Thyroid gland (tissue), 4 donors: ENCODE measurements around the gene MAPK8IP3. TPM values are rescaled to one million over a fixed set of nuclear protein-coding genes. Genes with fewer than 3 reads are reported as not detected.

Experiments used
- DNase-seq, 2 donors: peaks; one replicate each; pipeline ENCODE4 v3.0.0-alpha.2; 2019
- H3K27ac ChIP-seq, 3 donors: fragments of 200-600 bp; sonication (generic); 1 replicate in 2 of 3; 2 replicates in 1 of 3; pipeline ENCODE4 v1.5.1; 2016 to 2019; ENCODE audit warnings: mild to moderate bottlenecking in 1 of 3, moderate library complexity in 1 of 3
- H3K27me3 ChIP-seq: fragments of 200-600 bp; sonication (generic); one replicate; pipeline ENCODE4 v1.5.1; 2019
- H3K36me3 ChIP-seq, 2 donors: fragments of 200-600 bp; sonication (generic); one replicate each; pipeline ENCODE4 v1.5.1; 2016 to 2019
- H3K4me1 ChIP-seq, 2 donors: fragments of 200-600 bp; sonication (generic); one replicate each; pipeline ENCODE4 v1.5.1; 2017 to 2019
- H3K4me3 ChIP-seq, 3 donors: fragments of 200-600 bp; sonication (generic); replicated peaks in 1 of 3; 1 replicate in 2 of 3; 2 replicates in 1 of 3; pipeline ENCODE4 v1.5.1; 2016; ENCODE audit warnings: mild to moderate bottlenecking in 1 of 3
- H3K9me3 ChIP-seq: fragments of 200-600 bp; sonication (generic); one replicate; pipeline ENCODE4 v1.5.1; 2017
- CTCF ChIP-seq, 6 experiments: fragments of 200-600 bp in 3 of 6; fragments of 450-650 bp in 3 of 6; sonication (generic) in 3 of 6; IDR thresholded peaks; one replicate each; pipeline ENCODE4 v1.5.1; 2016 to 2019; ENCODE audit warnings: antibody characterized with exemption in 6 of 6, mild to moderate bottlenecking in 2 of 6, inconsistent platforms in 1 of 6, moderate library complexity in 1 of 6
- POLR2A ChIP-seq, 2 donors: fragments of 450-650 bp; IDR thresholded peaks; one replicate each; pipeline ENCODE4 v1.6.1; 2017; ENCODE audit warnings: antibody characterized with exemption in 2 of 2, mild to moderate bottlenecking in 2 of 2, moderate library complexity in 1 of 2
- whole genome bisulfite sequencing, 2 donors: methylation state at CpG; one replicate each; pipeline ENCODE4 v1.1.5; 2017; 5-methylcytosine and 5-hydroxymethylcytosine counted together
- intact Hi-C: fragments of 100-400 bp; cut with DNase I; formaldehyde crosslinking; loops from one replicate; pipeline ENCODE4 v1.15.1; 2023
- total RNA-seq, 4 donors: library from RNA; depleted of rRNA; stranded (reverse); fragments of >200 nt; gene quantifications; one replicate each; pipeline ENCODE4 v1.2.3, GENCODE V29; 2016

MAPK8IP3 gene
- total RNA-seq, 4 donors from 2014 or later, result 45.7 to 137 (median 60.4) TPM

GRCh38 chr16:1687427-1688316, 18.3 kb upstream of the MAPK8IP3 start:
- Histone ChIP-seq H3K27ac (no peak overlapping the region), H3K27me3 (no peaks in the 10 kb centered on the region), H3K4me3 (no peak overlapping the region), H3K9me3 (no peaks in the 10 kb centered on the region), H3K36me3 (peaks cover 10 to 19% of the 10 kb centered on the region in 2 donors), H3K4me1 (no peaks in the 10 kb centered on the region)
- peak; percentile 23 to 48 for DNase-seq
- intact Hi-C loops, result no loop called here
- WGBS, 2 donors, result 86 to 87% methylated on average over 16 to 17 of the region's 17 CpGs
- TF ChIP-seq POLR2A (IDR thresholded peaks at IDR 0.05) (no peak), CTCF (IDR thresholded peaks at IDR 0.05) (no peak)

GRCh38 chr16:1688807-1689560, 17.0 kb upstream of the MAPK8IP3 start:
- Histone ChIP-seq H3K36me3 (peaks cover 17 to 29% of the 10 kb centered on the region in 2 donors), H3K27me3 (no peaks in the 10 kb centered on the region), H3K4me1 (no peaks in the 10 kb centered on the region), H3K9me3 (no peaks in the 10 kb centered on the region), H3K27ac (no peak overlapping the region), H3K4me3 (no peak overlapping the region)
- WGBS, 2 donors, result 87 to 89% methylated on average over 10 of the region's 10 CpGs
- TF ChIP-seq CTCF (IDR thresholded peaks at IDR 0.05) (no peak), POLR2A (IDR thresholded peaks at IDR 0.05) (no peak)
- DNase-seq, result no peak
- intact Hi-C loops, result no loop called here

GRCh38 chr16:1689853-1690252, 16.1 kb upstream of the MAPK8IP3 start:
- Histone ChIP-seq H3K9me3 (no peaks in the 10 kb centered on the region), H3K4me1 (no peaks in the 10 kb centered on the region), H3K4me3 (no peak overlapping the region), H3K36me3 (peaks cover 17 to 35% of the 10 kb centered on the region in 2 donors), H3K27ac (no peak overlapping the region), H3K27me3 (no peaks in the 10 kb centered on the region)
- intact Hi-C loops, result no loop called here
- TF ChIP-seq CTCF (IDR thresholded peaks at IDR 0.05) (no peak), POLR2A (IDR thresholded peaks at IDR 0.05) (no peak)
- 92 to 93% methylated on average over 13 of the region's 13 CpGs for WGBS, 2 donors
- DNase-seq, result no peak

GRCh38 chr16:1690810-1691209, 15.2 kb upstream of the MAPK8IP3 start:
- no peak for TF ChIP-seq CTCF (IDR thresholded peaks at IDR 0.05)
- no peak for TF ChIP-seq POLR2A (IDR thresholded peaks at IDR 0.05)
- Histone ChIP-seq H3K4me3 (no peak overlapping the region), H3K36me3 (peaks cover 17 to 29% of the 10 kb centered on the region in 2 donors), H3K27me3 (no peaks in the 10 kb centered on the region), H3K4me1 (no peaks in the 10 kb centered on the region), H3K9me3 (no peaks in the 10 kb centered on the region), H3K27ac (no peak overlapping the region)
- intact Hi-C loops, result no loop called here
- 86 to 100% methylated on average over 1 of the region's 1 CpG for WGBS, 2 donors
- DNase-seq, result no peak

- DNase-seq, result no peak
- no peak for TF ChIP-seq POLR2A (IDR thresholded peaks at IDR 0.05)
- no peak for TF ChIP-seq CTCF (IDR thresholded peaks at IDR 0.05)
- no peaks in the 10 kb centered on the region for H3K9me3 ChIP-seq
- no peak overlapping the region for H3K27ac ChIP-seq
- H3K4me3 ChIP-seq, result no peak overlapping the region
- H3K36me3 ChIP-seq, result peaks cover 17 to 28% of the 10 kb centered on the region in 2 donors
- no peaks in the 10 kb centered on the region for H3K27me3 ChIP-seq
- no peaks in the 10 kb centered on the region for H3K4me1 ChIP-seq
- intact Hi-C loops, result no loop called here
These were observed 14.7 kb upstream of the MAPK8IP3 start for GRCh38 chr16:1691276-1691675.
